Activated naive CD4-positive, alpha-beta T cell (primary cell): ENCODE data around the gene DNAJB6.

Source experiments
- DNase-seq, 4 experiments: peaks; one replicate each; lab custom pipeline; 2025; lab: John Stamatoyannopoulos, UW

DNAJB6 gene

GRCh38 chr7:157409753-157410727 lies 73.2 kb downstream of the DNAJB6 start:
- no peak for DNase-seq

- DNase-seq, result no peak
These were observed 74.2 kb downstream of the DNAJB6 start for GRCh38 chr7:157410831-157411556.

- no peak for DNase-seq
These were observed 74.8 kb downstream of the DNAJB6 start for GRCh38 chr7:157411580-157411979.

GRCh38 chr7:157412021-157412443 lies 75.2 kb downstream of the DNAJB6 start:
- no peak for DNase-seq

- no peak for DNase-seq
These were observed 75.8 kb downstream of the DNAJB6 start for GRCh38 chr7:157412491-157413180.

GRCh38 chr7:157413881-157414701 lies 77.3 kb downstream of the DNAJB6 start:
- no peak for DNase-seq

- no peak for DNase-seq
These were observed 77.9 kb downstream of the DNAJB6 start for GRCh38 chr7:157414702-157415096.

- no peak for DNase-seq
These were observed 78.7 kb downstream of the DNAJB6 start for GRCh38 chr7:157415486-157415885.

GRCh38 chr7:157416011-157416410 lies 79.2 kb downstream of the DNAJB6 start:
- DNase-seq, result no peak

- DNase-seq, result no peak
These were observed 81.6 kb downstream of the DNAJB6 start for GRCh38 chr7:157418204-157419034.

GRCh38 chr7:157419035-157419293 lies 82.2 kb downstream of the DNAJB6 start:
- DNase-seq, result no peak

- DNase-seq, result no peak
These were observed 85.5 kb downstream of the DNAJB6 start for GRCh38 chr7:157422279-157422678.

GRCh38 chr7:157423348-157423747 lies 86.5 kb downstream of the DNAJB6 start:
- DNase-seq, result no peak

GRCh38 chr7:157423886-157424565 lies 87.2 kb downstream of the DNAJB6 start:
- DNase-seq, result no peak

GRCh38 chr7:157425137-157425731 lies 88.4 kb downstream of the DNAJB6 start:
- DNase-seq, result no peak

GRCh38 chr7:157425761-157426160 lies 89.0 kb downstream of the DNAJB6 start:
- no peak for DNase-seq

- DNase-seq, result no peak
These were observed 89.9 kb downstream of the DNAJB6 start for GRCh38 chr7:157426463-157427301.

- DNase-seq, result no peak
These were observed 91.2 kb downstream of the DNAJB6 start for GRCh38 chr7:157427811-157428553.
